Measurements from ENCODE around the gene UNC93B1. TPM values are rescaled to one million over a fixed set of nuclear protein-coding genes. Genes with fewer than 3 reads are reported as not detected.

The UNC93B1 gene
- total RNA-seq, 2 donors from 2014 or later, result 51.9 to 52.8 TPM

DNA sequence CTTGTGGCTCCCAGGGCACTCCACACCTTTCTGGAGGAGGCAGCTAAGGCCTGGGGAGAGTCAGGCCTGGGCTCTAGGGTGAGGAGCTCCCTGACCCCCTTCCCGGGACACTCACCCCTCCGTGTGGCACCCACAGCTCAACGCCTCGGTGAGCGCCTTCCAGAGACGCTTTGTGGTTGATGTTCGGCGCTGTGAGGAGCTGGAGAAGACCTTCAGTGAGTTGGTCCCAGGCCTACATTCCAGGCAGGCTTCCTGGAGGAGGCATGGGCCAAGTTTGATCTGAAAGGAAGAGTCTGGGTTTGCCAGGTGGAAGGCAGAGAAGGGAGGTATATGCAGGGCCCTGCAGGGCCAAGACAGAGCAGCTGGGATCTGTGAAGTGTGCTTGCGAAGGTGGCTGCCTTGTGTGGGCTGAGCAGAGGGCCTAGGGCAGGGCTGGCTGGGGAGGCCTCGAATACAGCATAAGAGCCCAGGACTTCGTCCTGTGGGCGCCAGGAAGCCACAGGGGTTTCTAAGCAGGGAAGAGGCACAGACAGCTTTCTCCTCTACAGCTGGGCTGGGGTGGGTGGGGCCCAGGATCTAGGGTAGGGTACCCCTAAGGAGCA is 37.8 kb upstream of the UNC93B1 start:
- DNase-seq (peak in 1 of 2 donors; percentile 13), ATAC-seq (no peak)
- intact Hi-C loops (cut with DNase I, micrococcal nuclease), result no loop called here

DNA sequence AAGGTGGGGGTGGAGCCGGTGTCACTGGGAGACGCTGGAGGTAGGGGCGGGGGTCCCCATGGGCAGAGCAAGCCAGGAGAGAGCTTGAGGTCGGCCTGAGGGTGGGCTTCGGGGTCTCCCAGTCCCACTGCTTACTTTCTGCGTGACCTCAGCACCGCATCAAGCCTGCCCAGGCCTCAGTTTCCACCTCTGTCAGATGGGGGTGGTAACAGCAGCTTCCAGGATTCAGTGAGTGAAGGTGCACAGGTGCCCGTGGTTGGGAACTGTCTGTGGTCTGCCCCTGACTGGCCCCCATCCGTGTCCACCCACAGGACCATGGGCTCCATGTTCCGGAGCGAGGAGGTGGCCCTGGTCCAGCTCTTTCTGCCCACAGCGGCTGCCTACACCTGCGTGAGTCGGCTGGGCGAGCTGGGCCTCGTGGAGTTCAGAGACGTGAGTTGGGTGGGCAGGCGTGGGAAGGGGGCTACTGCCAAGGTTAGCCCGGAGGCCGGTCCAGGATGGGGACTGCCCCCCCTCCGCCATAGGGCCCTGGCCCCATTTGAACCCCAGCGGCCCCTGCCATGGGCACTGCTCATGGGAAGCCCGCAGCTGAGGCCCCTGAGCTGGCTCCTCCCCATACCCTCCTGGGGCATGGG is 37.2 kb upstream of the UNC93B1 start:
- DNase-seq, result peak in 1 of 2 donors; percentile 25
- intact Hi-C loops (cut with DNase I, micrococcal nuclease), result no loop called here
- no peak for ATAC-seq

GRCh38 chr11:68040101-68040956 is 36.4 kb upstream of the UNC93B1 start:
- intact Hi-C loops (cut with DNase I, micrococcal nuclease), result no loop called here
- peak; percentile 49 for ATAC-seq
- peak; percentile 76 to 78 for DNase-seq

DNA sequence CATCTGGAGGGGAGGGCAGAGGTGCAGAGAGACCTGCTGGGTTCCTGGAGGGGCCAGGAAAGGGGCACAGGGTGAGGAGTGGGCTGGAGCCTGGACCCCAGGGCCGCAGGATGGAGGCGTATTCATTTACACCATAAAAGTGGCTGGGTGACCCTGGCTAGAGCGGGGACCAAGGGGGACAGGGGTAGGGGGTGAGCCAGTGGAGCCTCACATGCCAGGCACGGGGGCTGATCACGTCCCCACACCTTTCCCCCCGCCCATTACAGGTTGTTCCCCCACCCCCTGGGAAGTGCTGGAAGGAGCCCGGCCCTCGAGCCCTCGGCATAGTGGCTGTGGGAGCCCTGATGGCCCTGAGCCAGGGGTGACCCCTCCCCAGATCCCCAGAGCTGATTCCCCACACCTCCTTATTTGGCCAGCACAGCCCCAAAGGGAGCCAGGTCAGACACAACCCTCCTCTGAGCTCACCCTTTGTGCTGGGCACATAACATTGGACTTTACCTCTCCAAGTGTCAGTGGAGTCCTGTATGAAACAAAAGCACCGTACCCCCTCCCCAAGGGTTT is 35.7 kb upstream of the UNC93B1 start:
- intact Hi-C loops (cut with DNase I, micrococcal nuclease), result no loop called here
- DNase-seq (peak in 1 of 2 donors; percentile 44), ATAC-seq (peak; percentile 36)

DNA sequence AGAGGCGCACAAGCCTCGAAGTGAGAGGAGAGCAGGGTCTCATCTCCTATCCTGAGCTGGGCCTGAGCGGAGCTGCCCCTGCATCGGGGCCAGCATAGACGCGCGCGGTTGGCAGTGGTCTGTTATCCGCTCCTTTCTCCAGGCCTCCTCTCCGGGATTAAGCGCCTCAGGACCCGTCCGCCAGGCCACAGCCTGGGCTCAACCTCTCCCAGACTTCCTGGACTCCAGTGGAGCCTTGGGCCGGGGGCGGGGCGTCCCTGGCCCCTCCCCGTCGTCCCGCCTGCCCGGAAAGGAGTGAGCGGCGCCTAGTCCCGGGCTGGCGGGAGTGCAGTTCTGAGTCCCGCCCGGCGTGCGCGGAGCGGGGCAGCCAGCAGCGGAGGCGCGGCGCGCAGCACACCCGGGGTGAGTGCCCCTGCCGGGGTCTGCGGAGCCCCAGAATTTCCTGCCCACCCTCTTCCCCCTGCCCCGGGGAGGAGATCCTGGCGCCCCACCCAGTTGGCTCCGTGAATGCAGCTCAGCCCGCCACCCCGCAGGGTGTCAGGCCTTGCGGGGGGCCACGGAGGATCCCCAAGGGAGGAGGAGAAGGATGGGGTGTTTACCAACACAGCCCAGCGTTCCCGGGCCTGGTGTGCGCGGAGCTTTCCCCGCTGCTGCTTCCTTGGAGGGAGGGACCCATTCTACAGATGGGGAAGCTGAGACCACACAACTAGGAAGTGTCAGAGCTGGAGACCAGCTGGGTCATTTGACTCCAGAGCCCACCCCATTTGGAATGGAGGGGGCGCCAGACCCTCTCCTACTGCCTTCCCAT is 35.0 kb upstream of the UNC93B1 start, which contains the start of gene TCIRG1:
TSS of gene TCIRG1 (plus strand) at position 308 of the 808 bp plus-strand sequence. CDS start 2,247 bp downstream, outside the sequence.
- ATAC-seq (peak; percentile 84), DNase-seq (peak; percentile 90)
- intact Hi-C loops (cut with DNase I, micrococcal nuclease), result no loop called here

- DNase-seq (peak in 1 of 2 donors; percentile 41), ATAC-seq (peak; percentile 3)
- intact Hi-C loops (cut with DNase I, micrococcal nuclease), result no loop called here
Measured at GRCh38 chr11:68038226-68038717, 34.4 kb upstream of the UNC93B1 start.

DNA sequence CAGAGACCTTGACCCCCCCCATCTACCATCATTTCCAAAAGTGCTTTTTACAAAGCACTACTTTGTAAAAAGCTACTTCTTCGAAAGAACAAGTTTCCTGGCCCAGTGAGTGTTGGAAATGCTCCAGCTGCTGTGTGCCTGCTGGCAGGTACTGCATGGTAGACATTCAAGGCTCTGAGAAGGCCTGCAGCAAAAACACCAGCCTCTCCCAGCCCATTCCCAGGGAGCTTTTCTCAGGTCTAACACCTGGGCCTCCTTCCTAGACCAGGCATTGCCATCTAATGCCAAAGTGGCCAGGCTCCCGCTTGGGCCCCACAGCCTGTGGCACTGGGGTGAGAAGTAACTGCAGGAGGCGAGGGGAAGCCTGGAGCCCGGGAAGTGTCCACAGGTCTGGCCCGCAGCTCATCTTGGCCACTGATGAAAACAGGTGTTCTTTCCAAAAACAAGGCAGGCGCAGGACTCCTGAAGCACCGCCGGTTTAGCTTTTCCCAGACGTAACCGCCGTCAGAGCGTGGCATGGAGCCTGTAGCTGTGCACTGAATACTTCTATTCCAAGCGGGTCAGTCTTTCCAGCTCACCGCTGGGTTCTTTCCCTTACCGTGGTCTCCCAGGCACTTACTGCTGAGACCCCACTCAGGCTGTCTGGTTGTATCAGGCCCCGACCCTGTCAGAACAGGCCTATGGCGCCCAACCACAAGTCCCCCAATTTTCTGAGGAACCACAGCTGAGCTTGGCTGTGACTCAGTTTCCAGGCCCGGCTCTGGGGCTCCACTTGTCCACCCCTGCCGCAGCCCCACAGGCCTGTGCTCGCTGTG is 33.7 kb upstream of the UNC93B1 start:
- ATAC-seq (no peak), DNase-seq (peak; percentile 16 to 25)
- intact Hi-C loops (cut with DNase I, micrococcal nuclease), result no loop called here

GRCh38 chr11:68036717-68037239 is 32.9 kb upstream of the UNC93B1 start:
- DNase-seq (peak; percentile 49 to 73), ATAC-seq (no peak)
- intact Hi-C loops (cut with DNase I, micrococcal nuclease), result no loop called here

DNA sequence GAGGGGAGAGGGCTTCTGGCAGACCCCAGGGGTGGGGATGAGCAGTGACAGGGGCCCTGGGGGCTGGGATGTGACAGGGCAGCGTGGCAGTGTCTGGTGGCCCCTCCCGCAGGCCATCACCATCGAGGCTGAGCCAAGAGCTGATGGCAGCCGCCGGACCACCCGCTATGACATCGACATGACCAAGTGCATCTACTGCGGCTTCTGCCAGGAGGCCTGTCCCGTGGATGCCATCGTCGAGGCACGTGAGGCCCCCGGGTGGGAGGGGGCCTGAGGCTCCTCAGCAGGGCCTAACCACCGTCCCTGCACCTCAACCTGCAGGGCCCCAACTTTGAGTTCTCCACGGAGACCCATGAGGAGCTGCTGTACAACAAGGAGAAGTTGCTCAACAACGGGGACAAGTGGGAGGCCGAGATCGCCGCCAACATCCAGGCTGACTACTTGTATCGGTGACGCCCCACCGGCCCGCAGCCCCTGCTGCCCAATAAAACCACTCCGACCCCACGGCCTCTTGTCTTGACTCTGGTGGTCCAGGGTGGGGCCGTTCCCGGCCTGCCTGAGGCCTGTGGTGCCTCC is 32.3 kb upstream of the UNC93B1 start:
- intact Hi-C loops (cut with DNase I, micrococcal nuclease), result no loop called here
- no peak for DNase-seq

DNA sequence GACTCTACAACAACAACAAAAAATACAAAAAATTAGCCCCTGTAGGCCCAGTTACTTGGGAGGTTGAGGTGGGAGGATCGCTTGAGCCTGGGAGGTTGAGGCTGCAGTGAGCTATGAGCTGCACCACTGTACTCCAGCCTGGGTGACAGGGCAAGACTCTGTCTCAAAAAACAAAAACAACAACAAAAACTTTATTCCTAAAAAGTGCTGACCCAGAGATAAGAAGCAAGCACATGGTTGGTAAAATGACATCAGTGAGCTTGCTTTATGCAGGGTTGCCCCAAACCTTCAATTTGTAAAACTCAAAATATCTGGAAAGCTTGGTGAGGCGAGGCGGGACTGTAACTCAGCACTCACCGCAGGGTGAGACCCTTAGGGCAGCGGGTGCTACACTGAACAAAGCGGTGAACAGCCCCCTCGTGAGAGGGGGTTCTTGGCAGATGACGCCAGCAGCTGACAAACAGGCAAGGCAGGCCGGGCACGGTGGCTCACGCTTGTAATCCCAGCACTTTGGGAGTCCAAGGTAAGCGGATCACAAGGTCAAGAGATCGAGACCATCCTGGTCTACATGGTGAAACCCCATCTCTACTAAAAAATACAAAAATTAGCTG is 31.5 kb upstream of the UNC93B1 start:
- intact Hi-C loops (cut with DNase I, micrococcal nuclease), result no loop called here
- ATAC-seq (no peak), DNase-seq (no peak)

More for the DNA sequence above, 32.3 kb upstream of the UNC93B1 start:
- no peak for ATAC-seq

GRCh38 chr11:68033708-68034045 is 29.8 kb upstream of the UNC93B1 start:
- DNase-seq, result no peak
- intact Hi-C loops (cut with DNase I, micrococcal nuclease), result no loop called here
- no peak for ATAC-seq

DNA sequence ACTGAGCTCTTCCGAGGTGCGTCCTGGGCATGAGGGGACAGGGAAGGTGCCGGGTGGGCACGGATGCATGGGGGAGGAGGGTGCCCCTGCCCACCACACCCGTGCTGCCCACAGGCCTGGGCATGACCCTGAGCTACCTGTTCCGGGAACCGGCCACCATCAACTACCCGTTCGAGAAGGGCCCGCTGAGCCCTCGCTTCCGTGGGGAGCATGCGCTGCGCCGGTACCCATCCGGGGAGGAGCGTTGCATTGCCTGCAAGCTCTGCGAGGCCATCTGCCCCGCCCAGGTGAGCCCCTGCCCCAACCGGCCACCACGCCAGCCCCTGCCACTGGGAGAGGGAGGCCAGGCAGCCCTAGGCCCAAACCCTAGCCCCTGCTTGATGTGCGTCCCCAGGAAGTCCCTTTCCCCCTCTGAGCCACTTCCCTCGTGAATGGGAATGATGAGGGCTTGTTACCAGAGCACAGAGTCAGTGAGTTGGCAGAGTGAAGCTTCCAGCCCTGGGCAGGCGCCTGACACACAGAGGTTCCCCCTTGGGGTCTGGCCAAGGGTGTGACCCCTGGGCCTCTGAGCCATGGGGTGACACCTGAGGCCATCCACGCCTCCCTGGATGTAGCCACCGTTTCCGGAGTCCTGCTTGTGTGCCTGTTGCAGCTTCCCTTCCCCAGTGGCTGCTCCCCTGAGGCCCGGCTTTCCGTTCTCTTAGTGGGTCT is 29.3 kb upstream of the UNC93B1 start:
- DNase-seq (no peak), ATAC-seq (no peak)
- intact Hi-C loops (cut with DNase I, micrococcal nuclease), result no loop called here

DNA sequence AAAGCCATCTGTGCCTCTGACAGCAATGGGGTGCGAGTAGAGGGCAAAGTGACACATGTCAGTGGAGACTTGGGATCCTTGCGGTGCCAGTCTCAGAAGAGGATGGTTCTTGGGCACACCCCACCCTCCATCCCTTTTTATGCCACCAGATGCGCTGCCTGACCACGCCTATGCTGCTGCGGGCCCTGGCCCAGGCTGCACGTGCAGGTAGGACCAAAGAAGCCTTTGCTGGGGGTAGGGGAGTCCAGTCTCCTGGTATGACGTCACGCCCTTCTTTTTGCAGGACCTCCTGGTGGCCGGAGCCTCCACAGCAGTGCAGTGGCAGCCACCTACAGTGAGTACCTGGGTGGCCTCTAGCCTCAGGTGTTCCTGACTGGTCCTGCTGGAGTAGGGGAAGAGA is 28.1 kb upstream of the UNC93B1 start:
- ATAC-seq, result no peak
- no peak for DNase-seq
- intact Hi-C loops (cut with DNase I, micrococcal nuclease), result no loop called here

GRCh38 chr11:68031144-68031464 is 27.2 kb upstream of the UNC93B1 start:
- DNase-seq, result peak in 1 of 2 donors; percentile 37
- peak; percentile 32 for ATAC-seq
- intact Hi-C loops (cut with DNase I, micrococcal nuclease), result no loop called here

DNA sequence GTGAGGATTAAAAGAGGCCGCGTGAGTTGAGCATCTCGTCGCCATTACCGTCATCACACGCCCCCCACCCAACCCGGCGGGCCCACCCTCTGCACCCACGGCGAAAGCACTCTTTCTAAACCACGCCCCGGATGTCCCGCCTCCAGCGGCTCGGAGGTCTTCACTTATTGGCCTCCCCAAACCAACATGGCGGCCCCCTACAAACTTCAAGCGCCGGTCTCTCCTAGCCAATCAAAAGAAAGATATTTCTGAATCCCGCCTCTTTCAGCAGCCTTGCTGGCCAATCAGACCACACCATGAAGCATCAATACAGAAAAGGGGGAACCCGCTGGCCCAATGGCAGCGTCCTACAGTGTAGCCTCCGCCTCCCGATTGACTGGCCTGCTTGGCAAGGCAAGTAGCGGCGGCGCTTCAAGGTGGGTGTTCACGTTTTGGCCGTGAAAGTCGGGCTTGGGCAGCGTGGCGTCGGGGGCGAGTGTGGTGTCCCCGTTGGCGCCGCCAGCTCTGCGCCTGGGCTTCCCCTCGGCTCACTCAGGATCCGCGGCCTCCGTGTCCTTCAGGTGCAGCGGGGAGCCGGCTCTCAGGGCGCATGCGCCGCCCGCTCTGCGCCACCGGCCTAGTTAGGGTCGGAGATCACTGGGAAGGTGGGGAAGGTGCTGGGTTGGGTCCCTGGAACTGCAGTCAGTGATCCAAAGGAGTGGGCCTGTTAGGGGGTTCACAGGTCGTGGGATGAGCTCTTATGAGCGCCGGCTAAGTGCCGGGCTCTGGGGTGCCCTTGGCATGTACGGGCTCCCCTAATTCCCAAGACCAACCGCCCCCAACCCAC is 26.6 kb upstream of the UNC93B1 start, which contains the start of gene NDUFS8:
TSS of gene NDUFS8 (plus strand) at position 364 of the 826 bp plus-strand sequence. CDS start 1,471 bp downstream, outside the sequence.
- intact Hi-C loops (cut with DNase I, micrococcal nuclease), result no loop called here
- ATAC-seq (peak; percentile 91), DNase-seq (peak; percentile 97 to 99)
